KOPT-K1 (cell line): Measurements from ENCODE around the gene NAA60.
A peak's percentile ranks its signal among the peaks of the same experiment; 100 is the strongest.
"Not testable (repeated sequence)": the region's sequence is repeated elsewhere in the genome, so short reads cannot be mapped to it uniquely, and the experiment has no call there.

Source experiments
- H3K27ac ChIP-seq: fragments of 200-600 bp; sonication (generic); 2 replicates; pipeline ENCODE4 v1.5.1; 2016; ENCODE audit warnings: antibody characterized with exemption, mild to moderate bottlenecking, low read depth, low read length; ENCODE audit not compliant: poor library complexity, severe bottlenecking
- H3K36me3 ChIP-seq: fragments of 200-600 bp; sonication (generic); 2 replicates; pipeline ENCODE4 v1.5.1; 2017; ENCODE audit warnings: antibody characterized with exemption, mild to moderate bottlenecking, low read length, moderate library complexity; ENCODE audit not compliant: insufficient read depth
- H3K9me3 ChIP-seq: fragments of 200-600 bp; sonication (generic); 2 replicates; pipeline ENCODE4 v1.5.1; 2017; ENCODE audit warnings: antibody characterized with exemption, low read length, mild to moderate bottlenecking; ENCODE audit not compliant: insufficient read depth, poor library complexity, severe bottlenecking

The NAA60 gene

DNA sequence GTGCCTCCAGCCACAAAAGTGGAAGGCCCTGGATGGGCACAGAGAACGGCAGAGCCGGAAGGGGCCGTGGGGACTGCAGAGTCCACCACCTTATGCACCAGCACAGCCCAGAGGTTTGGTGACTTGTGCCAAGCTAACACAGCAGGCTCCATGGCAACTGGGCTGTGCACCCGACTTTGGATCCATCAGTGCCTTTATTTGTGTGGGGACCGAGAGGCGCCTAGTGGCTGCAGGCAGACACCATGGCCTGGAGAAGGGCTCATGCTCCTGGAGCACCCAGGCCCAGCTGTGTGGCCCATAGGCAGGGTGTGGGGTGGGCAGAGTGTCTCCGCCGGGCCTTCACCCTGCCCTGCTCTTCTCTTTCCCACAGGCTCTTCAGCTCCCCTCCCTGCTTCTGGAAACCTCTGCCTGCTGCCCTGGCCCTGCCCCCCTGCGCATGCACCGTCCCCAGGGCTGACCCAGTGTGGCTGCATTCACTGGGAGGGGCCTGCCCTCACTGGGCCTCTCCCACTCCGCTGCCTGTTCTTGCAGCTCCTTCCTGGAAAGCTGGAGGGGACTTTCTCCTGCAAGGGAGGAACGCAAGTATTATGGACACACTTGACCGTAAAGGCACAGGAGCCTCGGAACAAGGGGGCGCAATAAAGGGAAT lies 41.7 kb downstream of the NAA60 start:
- Histone ChIP-seq H3K27ac (no peak overlapping the region), H3K9me3 (no peaks in the 10 kb centered on the region), H3K36me3 (peaks cover 76% of the 10 kb centered on the region)

DNA sequence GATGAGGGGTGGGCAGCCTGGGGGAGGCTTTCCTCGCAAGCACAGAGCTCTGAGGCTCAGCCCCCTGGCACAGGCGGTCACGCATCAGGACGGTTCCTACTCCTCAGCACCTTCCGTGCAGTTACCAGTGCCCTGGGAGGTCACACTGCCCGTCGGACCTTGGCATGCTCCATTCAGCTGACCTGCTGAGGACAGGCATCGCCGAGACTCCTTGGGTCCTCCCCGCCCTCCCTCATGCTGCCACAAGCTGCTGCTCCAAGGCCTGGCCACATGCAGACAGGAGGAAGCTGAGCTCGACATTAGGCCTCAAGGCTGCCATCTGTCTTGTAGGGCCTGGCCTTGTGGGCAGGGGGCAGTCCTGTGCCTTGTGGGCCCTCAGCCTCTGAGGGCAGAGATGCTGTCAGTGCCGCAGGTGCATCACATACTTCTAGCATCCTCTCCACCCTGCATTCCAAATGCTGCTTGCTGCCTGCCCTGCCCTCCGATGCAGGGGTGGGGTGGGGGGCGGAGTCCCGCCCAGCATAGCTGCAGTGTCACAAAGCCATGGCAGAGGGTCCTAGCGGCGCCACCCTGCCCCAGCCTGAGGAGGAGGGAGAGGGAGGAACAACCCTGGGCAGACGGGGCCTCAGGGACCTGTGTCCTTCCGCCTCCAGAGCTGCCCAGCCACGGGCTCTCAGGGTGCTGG lies 42.5 kb downstream of the NAA60 start:
- no peak overlapping the region for H3K27ac ChIP-seq
- H3K9me3 ChIP-seq = no peaks in the 10 kb centered on the region
- H3K36me3 ChIP-seq = peaks cover 71% of the 10 kb centered on the region

DNA sequence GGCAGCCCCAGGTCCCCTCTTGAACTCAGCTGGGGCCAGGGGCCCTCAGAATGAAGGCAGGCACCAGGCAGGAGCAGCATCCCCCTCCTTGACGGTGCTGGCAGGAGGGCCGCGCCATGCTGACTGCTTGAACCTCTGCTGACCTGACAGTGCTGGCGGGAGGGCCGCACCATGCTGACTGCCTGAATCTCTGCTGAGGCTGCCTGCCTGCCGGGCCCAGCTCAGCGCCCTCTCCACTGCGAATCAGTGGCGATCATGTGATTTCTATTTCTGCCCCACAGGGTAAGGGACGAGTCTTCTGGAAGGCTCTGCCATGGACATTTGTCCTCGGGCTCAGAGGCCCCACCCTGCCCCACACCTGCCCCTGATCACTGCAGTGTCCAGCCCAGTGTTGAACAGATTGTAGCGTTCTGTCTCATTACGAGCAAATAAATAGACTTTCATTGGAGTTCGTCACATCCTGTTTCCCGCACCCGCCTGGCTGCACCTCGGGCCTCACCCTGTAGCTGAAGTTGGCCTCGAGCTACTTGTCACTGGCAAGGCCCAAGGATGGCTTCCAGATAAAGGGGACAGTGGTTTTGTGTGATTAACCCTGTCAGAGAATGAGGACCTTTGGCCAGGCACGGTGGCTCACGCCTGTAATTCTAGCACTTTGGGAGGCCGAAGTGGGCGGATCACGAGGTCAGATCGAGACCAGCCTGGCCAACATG lies 43.2 kb downstream of the NAA60 start:
- Histone ChIP-seq H3K9me3 (no peaks in the 10 kb centered on the region), H3K27ac (no peak overlapping the region), H3K36me3 (peaks cover 64% of the 10 kb centered on the region)

GRCh38 chr16:3487521-3488410 lies 44.3 kb downstream of the NAA60 start:
- Histone ChIP-seq H3K36me3 (peaks cover 53% of the 10 kb centered on the region), H3K27ac (no peak overlapping the region), H3K9me3 (no peaks in the 10 kb centered on the region)

GRCh38 chr16:3488801-3489200 lies 45.3 kb downstream of the NAA60 start:
- no peaks in the 10 kb centered on the region for H3K9me3 ChIP-seq
- peaks cover 43% of the 10 kb centered on the region for H3K36me3 ChIP-seq
- H3K27ac ChIP-seq = no peak overlapping the region

DNA sequence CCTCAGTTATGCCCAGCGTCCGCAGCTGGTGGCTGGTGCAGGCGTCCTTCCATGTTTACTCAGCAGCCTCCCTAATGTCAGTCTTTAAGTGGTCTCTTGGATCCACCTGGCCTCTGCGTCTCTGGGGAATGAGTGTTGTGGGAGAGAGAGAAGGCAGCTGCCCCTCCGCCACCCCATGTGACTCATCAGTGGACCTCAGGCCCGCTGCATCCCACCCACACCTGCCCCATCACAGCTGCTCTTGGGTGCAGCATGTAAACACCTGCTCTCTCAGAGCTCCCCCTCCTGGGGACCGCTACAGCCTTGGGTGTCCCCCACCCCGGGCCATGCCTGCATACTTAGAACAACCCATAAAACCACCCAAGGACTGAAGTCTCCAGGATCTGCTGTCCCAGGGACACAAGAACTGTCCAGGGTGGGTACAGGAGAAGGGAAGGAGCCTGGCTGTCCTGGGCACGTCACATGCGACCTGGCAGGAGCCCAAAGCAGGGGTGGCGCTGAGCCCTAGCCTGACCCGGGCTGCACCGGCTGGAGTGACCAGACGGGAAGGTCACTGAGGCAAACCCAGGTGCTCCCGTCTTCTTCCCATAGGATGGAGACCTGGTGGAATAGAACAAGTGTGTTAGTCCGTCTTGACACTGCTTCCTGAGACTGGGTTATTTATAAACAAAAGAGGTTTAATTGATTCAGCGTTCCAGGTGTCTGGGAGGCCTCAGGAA lies 47.6 kb downstream of the NAA60 start:
- Histone ChIP-seq H3K9me3 (no peaks in the 10 kb centered on the region), H3K27ac (no peak overlapping the region), H3K36me3 (peaks cover 20% of the 10 kb centered on the region)

DNA sequence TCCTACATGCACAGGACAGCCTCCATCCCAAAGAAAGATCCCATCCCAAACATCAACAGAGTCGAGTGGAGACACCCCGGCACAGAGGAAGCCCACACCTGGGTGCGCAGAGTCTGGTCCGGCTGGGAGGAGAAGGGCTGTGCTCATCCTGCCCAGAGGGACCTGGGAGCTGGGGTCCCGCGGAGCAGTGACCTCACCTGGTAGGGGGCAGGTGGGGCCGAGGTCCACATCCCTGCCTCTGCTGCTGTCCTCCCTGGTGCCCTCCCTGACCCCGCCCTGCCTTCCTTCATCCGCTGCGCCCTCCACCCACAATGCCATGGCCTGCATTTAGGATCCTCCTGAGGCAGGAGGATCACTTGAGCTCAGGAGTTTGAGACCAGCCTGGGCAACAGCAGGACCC lies 48.9 kb downstream of the NAA60 start:
- no peaks in the 10 kb centered on the region for H3K9me3 ChIP-seq
- H3K36me3 ChIP-seq = peaks cover 9% of the 10 kb centered on the region; the same call in 1 of the 2 replicates
- no peak overlapping the region for H3K27ac ChIP-seq

DNA sequence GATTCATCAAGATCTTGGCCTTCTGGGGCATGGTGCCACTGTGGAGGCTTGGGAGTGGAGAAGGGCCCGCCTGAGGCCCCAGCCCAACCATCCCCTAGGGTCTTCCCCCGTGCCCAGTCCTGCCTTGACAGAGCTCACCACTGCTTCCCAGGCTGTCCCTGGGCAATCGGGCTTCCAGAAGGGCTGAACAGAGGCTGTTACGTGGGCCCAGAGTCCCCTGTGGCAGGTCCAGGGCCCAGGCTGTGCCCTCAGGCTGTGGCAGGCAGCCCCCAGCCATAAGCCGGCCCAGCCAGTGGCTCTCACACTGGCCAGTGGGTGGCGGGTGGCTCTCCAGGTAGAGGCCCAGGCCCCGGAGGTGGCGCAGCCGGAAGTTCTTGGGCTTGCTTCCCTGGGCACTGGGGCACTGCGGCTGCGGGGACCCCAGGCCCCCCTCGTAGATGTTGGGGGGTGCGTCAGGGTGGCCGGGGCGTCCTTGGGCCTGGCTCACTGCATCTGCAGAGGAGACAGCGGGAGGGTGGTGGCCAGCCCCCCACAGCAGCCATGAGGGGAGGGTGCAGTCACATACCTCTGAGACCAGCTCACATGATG lies 51.0 kb downstream of the NAA60 start:
- Histone ChIP-seq H3K27ac (no peak overlapping the region), H3K9me3 (no peaks in the 10 kb centered on the region), H3K36me3 (no peaks in the 10 kb centered on the region)

DNA sequence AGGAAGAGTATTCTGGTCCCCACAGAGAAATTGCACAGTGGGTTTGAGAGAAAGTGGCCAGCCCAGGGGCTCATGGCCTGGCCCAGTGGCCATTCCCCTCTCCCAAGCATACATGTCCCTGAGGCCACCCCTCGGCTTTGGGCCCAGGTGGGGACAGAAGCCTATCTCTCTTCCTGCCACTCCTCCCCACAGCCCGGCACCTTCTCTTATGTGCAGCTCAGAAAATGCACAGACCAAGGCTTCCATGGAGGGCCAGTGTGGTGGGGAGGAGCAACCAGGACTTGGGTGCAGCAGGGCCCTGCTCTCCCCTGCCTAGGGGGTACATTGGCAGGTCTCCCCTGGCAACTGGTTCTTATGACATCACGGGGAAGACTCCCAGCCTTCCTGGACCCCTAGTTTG lies 51.7 kb downstream of the NAA60 start, which contains the start of gene C16orf90:
Gene C16orf90 (minus strand): TSS at position 314 of the 400 bp plus-strand sequence. CDS start 68 bp downstream, at position 246.
- Histone ChIP-seq H3K9me3 (no peaks in the 10 kb centered on the region), H3K36me3 (no peaks in the 10 kb centered on the region), H3K27ac (no peak within 1 kb of the TSS)

GRCh38 chr16:3496386-3496785 lies 52.9 kb downstream of the NAA60 start:
- Histone ChIP-seq H3K36me3 (no peaks in the 10 kb centered on the region), H3K27ac (no peak overlapping the region), H3K9me3 (no peaks in the 10 kb centered on the region)

GRCh38 chr16:3497771-3498170 lies 54.3 kb downstream of the NAA60 start:
- Histone ChIP-seq H3K36me3 (no peaks in the 10 kb centered on the region), H3K9me3 (no peaks in the 10 kb centered on the region), H3K27ac (no peak overlapping the region)

DNA sequence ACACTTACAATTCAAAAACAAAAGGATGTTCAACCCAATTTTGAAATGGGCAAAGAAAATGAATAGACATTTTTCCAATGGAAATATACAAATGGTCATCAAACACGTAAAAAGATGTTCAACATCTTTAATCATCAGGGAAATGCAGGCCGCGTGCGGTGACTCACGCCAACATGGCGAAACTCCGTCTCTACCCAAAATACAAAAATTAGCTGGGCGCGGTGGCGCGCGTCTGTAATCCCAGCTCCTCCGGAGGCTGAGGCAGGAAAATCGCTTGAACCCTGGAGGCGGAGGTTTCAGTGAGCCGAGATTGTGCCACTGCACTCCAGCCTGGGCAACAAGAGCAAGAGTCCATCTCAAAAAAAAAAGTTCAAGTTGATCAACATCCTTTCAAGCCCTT lies 55.5 kb downstream of the NAA60 start:
- H3K27ac ChIP-seq = no peak overlapping the region
- H3K36me3 ChIP-seq = no peaks in the 10 kb centered on the region
- no peaks in the 10 kb centered on the region for H3K9me3 ChIP-seq

DNA sequence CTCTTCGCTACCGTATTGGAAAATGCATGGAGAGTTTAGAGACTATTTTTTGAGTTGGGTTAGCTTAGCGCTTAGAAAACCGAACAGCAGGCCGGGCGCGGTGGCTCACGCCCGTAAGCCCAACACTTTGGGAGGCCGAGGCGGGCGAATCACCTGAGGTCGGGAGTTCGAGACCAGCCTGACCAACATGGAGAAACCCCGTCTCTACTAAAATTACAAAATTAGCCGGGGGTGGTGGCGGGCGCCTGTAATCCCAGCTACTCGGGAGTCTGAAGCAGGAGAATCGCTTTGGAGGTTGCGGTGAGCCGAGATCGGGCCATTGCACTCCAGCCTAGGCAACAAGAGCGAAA lies 57.9 kb downstream of the NAA60 start:
- not testable (repeated sequence) for H3K9me3 ChIP-seq, H3K36me3 ChIP-seq
- H3K27ac ChIP-seq = peak overlapping the region; percentile 72

- no peaks in the 10 kb centered on the region for H3K36me3 ChIP-seq
- no peaks in the 10 kb centered on the region for H3K9me3 ChIP-seq
- peak overlapping the region; percentile 72 for H3K27ac ChIP-seq
These were observed 58.4 kb downstream of the NAA60 start for GRCh38 chr16:3501783-3502400.
